Mucosa of descending colon (tissue), 3 donors: Measurements from ENCODE around the gene CNTN4. TPM values are rescaled to one million over a fixed set of nuclear protein-coding genes. Genes with fewer than 3 reads are reported as not detected.

Experiments
- ATAC-seq: fragments of 200-7000 bp; cut with Tn5 transposase; one replicate; pipeline ENCODE4 v1.9.1; 2020; ENCODE audit warnings: mild to moderate bottlenecking, moderate library complexity
- DNase-seq, 3 donors: peaks; one replicate each; pipeline ENCODE4 v3.0.0-alpha.2; 2020
- H3K36me3 ChIP-seq: fragments of 200-600 bp; one replicate; pipeline ENCODE4 v1.8.0; 2021; ENCODE audit warnings: low read depth, mild to moderate bottlenecking
- H3K4me1 ChIP-seq: fragments of 200-600 bp; one replicate; pipeline ENCODE4 v1.8.0; 2021; ENCODE audit warnings: low read depth, mild to moderate bottlenecking
- H3K4me3 ChIP-seq: fragments of 200-600 bp; one replicate; pipeline ENCODE4 v1.8.0; 2021; ENCODE audit warnings: mild to moderate bottlenecking
- H3K9me3 ChIP-seq: fragments of 200-600 bp; one replicate; pipeline ENCODE4 v1.8.0; 2021; ENCODE audit warnings: mild to moderate bottlenecking
- CTCF ChIP-seq: fragments of 200-600 bp; IDR thresholded peaks from one replicate; pipeline ENCODE4 v1.8.0; 2022; ENCODE audit warnings: antibody characterized with exemption, mild to moderate bottlenecking
- intact Hi-C, 2 donors: fragments of 100-400 bp; cut with DNase I in 1 of 2; cut with micrococcal nuclease in 1 of 2; formaldehyde crosslinking; loops; one replicate each; pipeline versions ENCODE4 v1.11.0 to v1.11.1; 2022; cut with DNase I, micrococcal nuclease
- total RNA-seq, 3 donors: library from RNA; stranded (reverse); fragmentation: NEBNext Ultra II Directional in 2 of 3; extraction: Animal tissue kit (Norgen Biotek cat#: 25700) in 2 of 3; gene quantifications; one replicate each; pipeline versions ENCODE4 v1.2.1 to v1.2.4, GENCODE V29; 2021 to 2023
- donor health status: DM: no; HTN: no; CAD: no; lungs with moderate emphysema.
- donor health status: DM: no; HTN: no; CAD: no.
- donor health status: DM: no; HTN: yes; CAD: no.

CNTN4 gene
- total RNA-seq, 3 donors from 2014 or later: 7.8 to 41.1 (median 13.4) TPM

GRCh38 chr3:3027976-3028567 is 929.4 kb downstream of the CNTN4 start:
- H3K4me3 ChIP-seq: no peak overlapping the region
- H3K9me3 ChIP-seq: no peaks in the 10 kb centered on the region
- H3K36me3 ChIP-seq: no peaks in the 10 kb centered on the region
- no peaks in the 10 kb centered on the region for H3K4me1 ChIP-seq
- intact Hi-C loops: no loop called here
- DNase-seq (no peak), ATAC-seq (no peak)
- no peak for TF ChIP-seq CTCF

- H3K9me3 ChIP-seq: no peaks in the 10 kb centered on the region
- ATAC-seq: no peak
- H3K4me3 ChIP-seq: no peak overlapping the region
- no peaks in the 10 kb centered on the region for H3K36me3 ChIP-seq
- H3K4me1 ChIP-seq: no peaks in the 10 kb centered on the region
- DNase-seq: no peak
- intact Hi-C loops: no loop called here
- no peak for TF ChIP-seq CTCF
Measured at GRCh38 chr3:3031326-3031725, 932.7 kb downstream of the CNTN4 start.

- Histone ChIP-seq H3K9me3 (no peaks in the 10 kb centered on the region), H3K4me3 (no peak overlapping the region), H3K4me1 (no peaks in the 10 kb centered on the region), H3K36me3 (no peaks in the 10 kb centered on the region)
- ATAC-seq: no peak
- DNase-seq: no peak
- intact Hi-C loops: no loop called here
- TF ChIP-seq CTCF: no peak
Measured at GRCh38 chr3:3037156-3037555, 938.5 kb downstream of the CNTN4 start.

- intact Hi-C loops: no loop called here
- TF ChIP-seq CTCF: no peak
- no peak for DNase-seq
- Histone ChIP-seq H3K9me3 (no peaks in the 10 kb centered on the region), H3K4me3 (no peak overlapping the region), H3K4me1 (no peaks in the 10 kb centered on the region), H3K36me3 (no peaks in the 10 kb centered on the region)
- no peak for ATAC-seq
Measured at GRCh38 chr3:3038201-3038991, 939.7 kb downstream of the CNTN4 start.

- Histone ChIP-seq H3K4me3 (no peak overlapping the region), H3K36me3 (no peaks in the 10 kb centered on the region), H3K4me1 (no peaks in the 10 kb centered on the region), H3K9me3 (no peaks in the 10 kb centered on the region)
- DNase-seq (no peak), ATAC-seq (no peak)
- no peak for TF ChIP-seq CTCF
- intact Hi-C loops: no loop called here
Measured at GRCh38 chr3:3053974-3054373, 955.3 kb downstream of the CNTN4 start.
